Astrocyte of the hippocampus (primary cell): ENCODE results near the gene ERC2.

Experiments used
- DNase-seq: peaks from one replicate; pipeline ENCODE4 v3.0.0; 2011; ENCODE audit warnings: low read depth, low spot score

ERC2 gene

GRCh38 chr3:55534876-55535275 lies 933.4 kb downstream of the ERC2 start:
- DNase-seq: no peak

DNA sequence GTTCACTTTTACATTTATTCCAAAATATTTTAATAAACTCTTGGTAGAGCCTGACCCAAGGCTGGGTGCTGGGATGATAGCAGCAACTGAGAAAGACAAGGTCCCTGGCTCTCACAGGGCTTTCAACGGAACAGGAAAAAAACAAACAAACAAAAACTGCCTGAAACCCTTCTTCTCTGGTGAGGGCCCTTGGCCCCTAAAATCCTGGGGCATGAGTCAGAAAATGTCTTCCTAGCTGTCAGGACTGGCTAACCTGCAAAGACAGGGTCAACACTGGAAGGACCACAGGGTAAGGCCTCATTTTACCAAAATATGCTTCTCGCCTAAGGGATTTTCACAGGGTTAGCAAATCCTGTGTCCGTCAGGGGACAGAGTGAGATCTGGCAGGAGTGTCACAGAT lies 935.5 kb downstream of the ERC2 start:
- DNase-seq: no peak

GRCh38 chr3:55531321-55531720 lies 936.9 kb downstream of the ERC2 start:
- no peak for DNase-seq

DNA sequence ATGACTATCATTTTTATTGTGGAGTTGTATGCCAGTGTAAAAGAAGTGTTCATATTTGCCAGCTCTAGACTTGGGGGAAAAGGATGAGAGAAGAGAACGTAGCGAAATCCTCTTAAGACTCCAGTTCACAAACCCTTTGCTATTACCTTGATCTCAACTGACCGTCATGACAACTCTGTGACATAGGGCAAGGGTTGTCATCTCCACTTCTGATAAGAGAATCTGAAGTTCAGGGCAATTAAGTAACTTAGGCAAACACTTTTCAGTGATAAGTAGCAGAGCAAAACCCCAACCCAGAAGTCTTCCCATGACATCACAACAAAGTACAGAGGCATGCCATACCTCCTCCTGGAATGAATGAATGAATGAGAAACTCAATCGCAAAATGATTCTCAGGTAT lies 940.9 kb downstream of the ERC2 start:
- no peak for DNase-seq

DNA sequence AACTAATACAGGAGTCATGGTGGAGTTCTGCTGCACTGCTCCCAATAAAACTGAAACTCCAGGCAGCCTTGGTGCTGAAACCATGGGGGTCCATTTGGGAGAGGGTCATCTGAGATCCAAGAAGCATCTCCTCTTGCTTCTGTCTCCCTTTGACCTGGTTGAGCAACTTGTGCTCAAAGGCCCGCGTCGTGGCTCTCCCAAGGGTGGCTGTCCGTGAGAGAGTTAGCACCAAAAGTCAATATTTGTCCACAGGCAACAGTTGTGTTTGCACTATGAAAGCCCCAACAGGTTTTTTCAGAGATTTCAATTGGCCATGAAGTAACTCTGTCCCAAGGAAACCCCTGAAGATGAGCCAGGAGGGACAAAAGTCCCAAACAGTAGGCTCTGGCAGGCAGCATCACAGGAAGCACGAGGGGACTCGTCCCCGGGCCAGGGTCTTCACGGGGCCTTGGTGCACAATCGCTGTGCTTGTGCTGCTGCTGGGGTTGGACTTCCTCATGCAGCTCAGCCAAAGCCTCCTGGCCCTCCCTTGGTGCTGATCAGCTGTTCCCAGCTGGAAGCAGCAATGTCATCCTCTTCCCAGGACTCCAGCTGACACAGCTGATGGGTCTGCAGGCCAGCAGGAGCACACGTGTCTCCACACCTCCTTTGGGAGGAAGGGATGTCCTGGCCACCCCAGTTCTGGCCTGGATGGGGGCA lies 941.8 kb downstream of the ERC2 start:
- no peak for DNase-seq

- no peak for DNase-seq
These were observed 942.8 kb downstream of the ERC2 start for GRCh38 chr3:55525436-55525835.

GRCh38 chr3:55524565-55525244 lies 943.6 kb downstream of the ERC2 start:
- peak; percentile 82 for DNase-seq

GRCh38 chr3:55523471-55523870 lies 944.8 kb downstream of the ERC2 start:
- DNase-seq: no peak

DNA sequence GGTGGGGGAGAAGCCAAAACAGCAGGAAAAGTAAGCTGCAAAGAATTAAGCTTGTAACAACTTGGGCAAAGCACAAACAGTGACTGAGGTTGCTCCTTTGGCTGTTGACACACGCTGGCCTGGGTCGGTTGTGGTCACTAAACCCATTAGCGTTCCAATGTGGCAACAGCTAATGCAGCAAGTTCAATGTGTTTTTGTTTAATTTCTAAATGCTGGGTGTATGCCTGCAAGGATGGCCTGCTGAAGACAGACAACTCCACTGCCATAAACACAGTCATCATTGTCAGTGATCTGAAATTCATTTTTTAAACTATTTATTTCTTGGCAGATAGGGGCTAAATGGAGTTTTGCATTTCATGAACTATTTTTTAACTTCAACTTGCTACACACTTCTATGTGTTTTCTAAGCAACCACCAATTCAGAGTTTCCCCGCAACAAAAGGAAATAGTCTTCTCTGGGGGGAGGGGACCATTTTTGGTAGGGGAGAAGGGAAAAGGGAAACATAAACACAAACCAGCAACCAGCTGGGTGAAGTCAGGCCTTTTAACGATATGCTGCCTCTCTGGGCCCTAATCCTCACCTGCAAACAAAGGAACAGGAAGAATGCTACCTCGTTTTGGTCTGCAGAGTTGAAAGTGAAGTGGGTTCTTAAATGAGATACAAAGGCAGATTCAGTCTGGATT lies 946.4 kb downstream of the ERC2 start:
- DNase-seq: peak; percentile 67

DNA sequence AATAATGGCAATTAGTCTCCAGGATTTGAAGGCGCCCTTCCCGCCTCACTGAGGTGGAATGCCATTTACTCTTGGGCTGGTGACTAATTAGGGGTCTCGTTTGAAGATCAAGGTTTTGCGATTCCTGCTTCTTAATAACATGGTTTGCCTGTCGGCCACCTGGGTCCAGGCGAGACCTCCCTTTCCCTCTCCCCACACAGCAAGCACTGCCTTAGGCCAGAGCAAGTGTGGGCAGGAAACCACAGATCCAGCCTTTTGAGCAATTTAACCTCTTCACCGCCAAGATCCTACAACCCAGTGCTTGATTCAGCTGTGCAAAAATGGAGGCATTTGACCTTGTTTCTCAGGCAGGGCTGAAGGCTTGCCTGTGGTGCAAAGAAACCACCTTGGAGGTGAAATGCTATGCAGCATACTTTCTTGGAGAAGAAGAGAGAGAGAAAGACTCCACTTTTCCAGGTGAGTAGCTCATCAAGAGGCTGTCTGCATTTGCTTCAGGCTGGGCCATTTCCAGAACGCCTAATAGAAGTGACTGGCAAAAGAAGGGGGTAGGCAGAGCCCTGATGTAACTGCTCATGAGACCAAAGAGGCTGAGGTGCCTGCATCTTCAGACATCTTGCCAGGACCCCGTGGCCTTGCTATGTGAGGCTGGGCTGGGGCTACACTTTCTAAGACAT lies 947.1 kb downstream of the ERC2 start:
- DNase-seq: peak; percentile 42

DNA sequence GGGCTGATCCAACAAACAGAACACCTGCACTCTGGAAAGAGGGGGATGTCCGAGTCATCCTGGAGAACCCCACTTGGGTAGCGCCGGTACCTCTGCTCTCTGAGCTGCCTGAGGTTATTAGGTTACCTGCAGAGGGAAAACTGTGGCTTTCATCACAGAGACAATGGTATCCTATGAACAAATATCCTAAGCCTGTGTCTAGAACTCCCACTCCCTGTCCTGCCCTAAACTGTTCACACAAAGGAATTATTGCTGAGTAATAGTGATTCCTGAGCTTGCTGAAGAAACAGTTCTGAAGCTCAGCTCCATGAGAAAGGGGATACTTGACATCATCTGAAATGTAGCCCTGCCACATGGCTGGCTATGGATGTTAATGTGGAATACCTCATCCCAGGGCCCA lies 949.2 kb downstream of the ERC2 start:
- peak; percentile 68 for DNase-seq

GRCh38 chr3:55518451-55518850 lies 949.8 kb downstream of the ERC2 start:
- DNase-seq: peak; percentile 70

DNA sequence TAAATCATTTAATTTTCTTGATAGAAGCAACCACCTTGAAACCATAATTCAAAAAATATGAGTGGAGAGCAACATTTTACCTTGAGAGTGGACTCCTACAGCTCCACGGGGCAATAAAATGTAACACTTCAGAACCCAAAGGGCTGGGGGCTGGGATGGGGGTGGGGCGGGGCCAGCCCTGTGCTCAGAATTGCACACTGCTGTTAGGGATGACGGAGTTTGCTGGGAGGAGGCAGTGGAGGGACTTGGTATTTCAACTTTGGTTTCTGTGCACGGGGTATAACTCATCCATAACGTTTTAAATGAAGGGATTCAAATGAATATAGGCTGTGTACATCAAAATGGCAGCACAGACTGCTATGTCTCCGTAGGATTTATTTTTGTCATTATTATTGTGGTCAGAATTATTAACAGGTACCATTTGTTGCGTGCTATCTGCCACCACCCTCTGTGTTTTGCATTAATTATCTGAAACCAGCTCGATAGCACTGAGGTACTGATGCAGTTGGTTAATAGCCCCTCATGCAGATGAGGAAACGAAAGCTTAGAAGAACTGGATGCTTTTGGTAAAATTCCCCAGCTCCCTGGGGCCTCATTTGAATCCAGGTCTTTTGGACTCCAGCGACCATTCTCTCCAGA lies 951.8 kb downstream of the ERC2 start:
- no peak for DNase-seq

DNA sequence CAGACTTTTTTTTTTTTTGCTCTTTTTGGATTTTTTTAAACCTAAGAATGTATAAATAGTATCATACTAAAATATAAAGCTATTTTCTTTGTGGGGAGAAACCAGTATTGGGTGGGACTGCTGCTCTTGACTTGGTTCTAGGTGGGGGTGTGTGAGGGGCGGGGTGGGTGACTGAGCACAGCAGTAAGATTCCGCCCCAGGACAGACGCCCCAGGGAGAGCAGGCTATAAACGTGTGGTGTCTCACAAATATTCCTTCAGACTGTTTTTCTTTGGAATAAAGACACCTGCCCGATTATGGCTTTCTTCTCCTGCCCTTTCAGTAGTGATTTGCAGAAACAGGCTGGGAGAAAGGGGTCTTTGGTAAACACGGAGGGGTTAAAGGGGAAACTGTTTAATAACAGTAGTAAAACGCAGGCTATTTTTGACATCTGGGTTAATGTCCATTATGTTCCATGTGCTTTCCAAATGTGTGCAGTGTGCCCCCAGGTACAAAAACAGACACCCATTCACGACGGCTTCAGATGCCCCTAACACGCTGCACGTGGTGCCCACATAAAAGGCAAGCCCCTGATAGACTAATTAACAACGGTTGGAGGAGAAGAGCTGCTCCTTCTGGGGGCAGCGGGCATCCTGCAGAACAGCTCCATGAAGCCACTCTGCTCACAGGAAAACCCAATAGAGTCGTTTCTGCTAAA lies 952.6 kb downstream of the ERC2 start:
- DNase-seq: no peak

GRCh38 chr3:55514962-55515361 lies 953.3 kb downstream of the ERC2 start:
- no peak for DNase-seq

- no peak for DNase-seq
These were observed 955.5 kb downstream of the ERC2 start for GRCh38 chr3:55512571-55513343.

GRCh38 chr3:55511895-55512570 lies 956.2 kb downstream of the ERC2 start:
- peak; percentile 80 for DNase-seq

- no peak for DNase-seq
These were observed 959.9 kb downstream of the ERC2 start for GRCh38 chr3:55508335-55508734.

GRCh38 chr3:55507808-55508207 lies 960.5 kb downstream of the ERC2 start:
- no peak for DNase-seq

- no peak for DNase-seq
These were observed 962.5 kb downstream of the ERC2 start for GRCh38 chr3:55505776-55506175.
